ENCODE measurements around the gene SNAPC1. TPM values are rescaled to one million over a fixed set of nuclear protein-coding genes. Genes with fewer than 3 reads are reported as not detected.
"Not testable (repeated sequence)": the region's sequence is repeated elsewhere in the genome, so short reads cannot be mapped to it uniquely, and the experiment has no call there.

Gene SNAPC1
- total RNA-seq, 2 donors from 2014 or later, result 8.8 TPM

GRCh38 chr14:61755382-61755742, 6.9 kb upstream of the SNAPC1 start:
- DNase-seq (ENCODE audit: low spot score); ATAC-seq; H3K27me3 Mint-ChIP-seq; H3K9me3 Mint-ChIP-seq; H3K4me3 Mint-ChIP-seq: not testable (repeated sequence)
- Mint-ChIP-seq H3K36me3 (peaks cover 29% of the 10 kb centered on the region), H3K4me1 (ENCODE audit: low read depth in 2 of 2) (peaks cover 21% of the 10 kb centered on the region in 2 donors), H3K27ac (peak overlapping the region in 1 of 2 donors; percentile 64)

DNA sequence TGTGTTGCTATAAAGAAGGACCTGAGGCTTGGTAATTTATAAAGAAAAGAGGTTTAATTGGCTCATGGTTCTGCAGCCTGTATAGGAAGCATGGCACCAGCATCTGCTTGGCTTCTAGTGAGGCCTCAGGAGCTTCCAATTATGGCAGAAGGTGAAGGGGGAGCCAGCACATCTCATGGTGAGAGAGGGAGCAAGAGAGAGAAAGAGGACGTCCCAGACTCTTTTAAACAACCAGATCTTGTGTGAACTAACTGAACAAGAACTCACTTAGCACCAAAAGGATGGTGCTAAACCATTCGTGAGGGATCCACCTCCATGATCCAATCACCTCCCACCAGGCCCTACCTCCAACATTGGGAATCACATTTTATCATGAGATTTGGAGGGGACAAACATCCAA, 6.1 kb upstream of the SNAPC1 start:
- peaks cover 23% of the 10 kb centered on the region for H3K36me3 Mint-ChIP-seq
- peak overlapping the region in 1 of 2 donors; percentile 64 for H3K27ac Mint-ChIP-seq
- peaks cover 16 to 17% of the 10 kb centered on the region in 2 donors for H3K4me1 Mint-ChIP-seq (ENCODE audit: low read depth in 2 of 2)
- peaks cover 0 to 5% of the 10 kb centered on the region in 2 donors for H3K27me3 Mint-ChIP-seq
- no peak overlapping the region for H3K4me3 Mint-ChIP-seq
- ATAC-seq (no peak), DNase-seq (ENCODE audit: low spot score) (no peak)
- H3K9me3 Mint-ChIP-seq, result no peaks in the 10 kb centered on the region

DNA sequence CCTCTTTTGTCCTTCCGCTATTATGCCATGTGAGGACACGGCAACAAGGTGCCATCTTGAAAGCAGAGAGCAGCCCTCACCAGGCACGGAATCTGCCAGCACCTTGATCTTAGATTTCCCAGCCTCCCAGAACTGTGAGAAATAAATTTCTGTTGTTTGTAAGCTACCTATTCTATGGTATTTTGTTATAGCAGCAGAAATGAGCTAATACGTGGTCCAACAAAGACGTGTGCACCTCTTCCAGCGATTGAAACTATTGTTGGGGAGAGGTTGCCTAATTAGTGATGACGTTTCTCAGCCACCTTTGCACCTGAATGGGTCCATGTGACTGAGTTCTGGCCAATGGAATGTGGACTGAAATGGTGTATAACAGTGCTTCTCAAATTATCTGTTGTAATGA, 2.3 kb upstream of the SNAPC1 start:
- peaks cover 32% of the 10 kb centered on the region in 2 donors for H3K4me1 Mint-ChIP-seq (ENCODE audit: low read depth in 2 of 2)

DNA sequence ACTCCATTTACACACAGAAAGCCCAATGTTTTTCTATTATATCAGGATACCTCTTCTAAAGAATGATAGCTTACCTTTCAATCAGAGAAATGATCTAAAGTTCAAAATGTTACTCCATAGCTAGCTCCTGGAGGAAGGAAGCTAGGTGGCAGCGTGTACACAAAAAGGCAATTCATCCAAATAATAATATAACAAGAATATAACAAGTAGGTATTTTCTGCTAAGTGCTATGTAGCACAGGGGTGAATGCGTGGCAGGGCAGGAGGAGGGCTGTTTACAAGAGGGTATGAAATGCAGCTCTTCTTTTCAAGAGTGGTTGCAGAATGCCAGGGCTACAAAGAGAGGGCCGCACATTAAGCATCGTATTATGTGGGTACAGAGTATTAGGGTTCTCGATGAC, 663 bp upstream of the SNAPC1 start:
- peak overlapping the region; percentile 99 for H3K4me3 Mint-ChIP-seq
- H3K36me3 Mint-ChIP-seq, result no peaks in the 10 kb centered on the region
- peak overlapping the region; percentile 81 to 97 for H3K27ac Mint-ChIP-seq
- H3K4me1 Mint-ChIP-seq (ENCODE audit: low read depth in 2 of 2), result peaks cover 31 to 45% of the 10 kb centered on the region in 2 donors
- DNase-seq (ENCODE audit: low spot score), result no peak
- ATAC-seq, result peak in 1 of 2 donors; percentile 1
- no peaks in the 10 kb centered on the region for H3K9me3 Mint-ChIP-seq
- H3K27me3 Mint-ChIP-seq, result no peaks in the 10 kb centered on the region

More for the DNA sequence above, 2.3 kb upstream of the SNAPC1 start:
- H3K27ac Mint-ChIP-seq, result no peak overlapping the region
- H3K9me3 Mint-ChIP-seq, result no peaks in the 10 kb centered on the region
- no peak for ATAC-seq
- no peak overlapping the region for H3K4me3 Mint-ChIP-seq
- H3K27me3 Mint-ChIP-seq, result peaks cover 0 to 3% of the 10 kb centered on the region in 2 donors
- no peak for DNase-seq (ENCODE audit: low spot score)
- H3K36me3 Mint-ChIP-seq, result peaks cover 1% of the 10 kb centered on the region

GRCh38 chr14:61764342-61765122, 2.3 kb downstream of the SNAPC1 start:
- no peaks in the 10 kb centered on the region for H3K36me3 Mint-ChIP-seq
- peak overlapping the region in 1 of 2 donors; percentile 97 for H3K27ac Mint-ChIP-seq

DNA sequence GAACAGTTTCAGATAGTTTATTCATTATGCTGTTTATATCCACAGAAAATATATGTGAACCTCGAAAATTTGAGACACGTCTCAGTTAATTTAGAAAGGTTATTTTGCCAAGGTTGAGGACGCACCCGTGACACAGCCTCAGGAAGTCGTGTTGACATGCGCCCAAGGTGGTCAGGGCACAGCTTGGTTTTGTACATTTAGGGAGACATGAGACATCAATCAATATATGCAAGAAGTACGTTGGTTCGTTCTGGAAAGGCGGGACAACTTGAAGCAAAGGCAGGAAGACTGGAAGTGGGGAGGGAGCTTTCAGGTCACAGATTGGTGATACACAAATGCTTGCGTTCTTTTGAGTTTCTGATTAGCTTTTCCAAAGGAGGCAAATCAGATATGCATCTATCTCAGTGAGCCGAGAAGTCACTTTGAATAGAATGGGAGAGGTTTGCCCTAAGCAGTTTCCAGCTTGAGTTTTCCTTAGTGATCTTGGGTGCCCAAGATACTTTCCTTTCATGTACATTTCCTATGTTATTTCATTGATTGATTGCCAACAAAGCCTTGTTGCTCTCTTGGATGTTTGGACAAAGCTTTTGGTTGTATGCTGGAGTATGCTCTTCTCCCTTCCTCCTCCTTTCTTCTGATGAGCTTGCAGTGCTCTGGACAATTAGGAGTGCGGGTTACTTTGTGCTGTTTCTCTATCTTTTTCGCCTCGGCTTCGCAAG, 3.2 kb downstream of the SNAPC1 start:
- Mint-ChIP-seq H3K9me3 (no peaks in the 10 kb centered on the region), H3K4me1 (ENCODE audit: low read depth in 2 of 2) (peaks cover 31 to 45% of the 10 kb centered on the region in 2 donors), H3K27me3 (no peaks in the 10 kb centered on the region), H3K36me3 (no peaks in the 10 kb centered on the region), H3K4me3 (peak overlapping the region; percentile 15), H3K27ac (no peak overlapping the region)
- ATAC-seq (no peak), DNase-seq (ENCODE audit: low spot score) (no peak)

More at GRCh38 chr14:61764342-61765122, 2.3 kb downstream of the SNAPC1 start:
- DNase-seq (ENCODE audit: low spot score) (no peak), ATAC-seq (no peak)
- Mint-ChIP-seq H3K9me3 (no peaks in the 10 kb centered on the region), H3K27me3 (no peaks in the 10 kb centered on the region), H3K4me3 (peak overlapping the region; percentile 99), H3K4me1 (ENCODE audit: low read depth in 2 of 2) (peaks cover 31 to 45% of the 10 kb centered on the region in 2 donors)

DNA sequence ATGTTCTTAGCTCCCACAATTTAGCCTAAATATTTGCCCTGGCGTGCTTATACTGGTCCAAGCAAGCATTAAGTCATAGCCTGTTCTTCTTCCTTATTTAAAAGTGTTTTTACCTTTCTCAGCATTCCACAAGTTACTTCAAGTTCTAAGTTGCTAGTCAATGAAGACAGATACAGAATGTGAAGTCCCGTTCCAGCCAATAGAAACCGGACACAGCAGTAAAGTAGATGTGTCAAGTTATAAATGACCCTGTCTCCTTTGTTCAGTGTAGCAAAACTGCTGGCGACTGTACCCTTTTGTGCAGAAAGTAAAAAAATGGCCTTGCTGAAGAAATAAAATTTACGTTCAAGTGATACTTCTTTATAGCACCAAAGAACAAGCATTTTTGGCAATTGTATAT, 3.9 kb downstream of the SNAPC1 start:
- DNase-seq (ENCODE audit: low spot score) (no peak), ATAC-seq (no peak)
- Mint-ChIP-seq H3K4me1 (ENCODE audit: low read depth in 2 of 2) (peaks cover 31 to 45% of the 10 kb centered on the region in 2 donors), H3K27ac (no peak overlapping the region), H3K36me3 (peaks cover under 1% of the 10 kb centered on the region), H3K9me3 (no peaks in the 10 kb centered on the region), H3K27me3 (no peaks in the 10 kb centered on the region), H3K4me3 (no peak overlapping the region)

- peaks cover 11% of the 10 kb centered on the region for H3K36me3 Mint-ChIP-seq
- ATAC-seq, result no peak
These were observed 6.0 kb downstream of the SNAPC1 start for GRCh38 chr14:61768240-61768639.

GRCh38 chr14:61769893-61770292, 7.7 kb downstream of the SNAPC1 start:
- DNase-seq (ENCODE audit: low spot score) (no peak), ATAC-seq (no peak)
- peaks cover 8 to 14% of the 10 kb centered on the region in 2 donors for H3K4me1 Mint-ChIP-seq (ENCODE audit: low read depth in 2 of 2)
- H3K27ac Mint-ChIP-seq, result no peak overlapping the region
- H3K9me3 Mint-ChIP-seq, result no peaks in the 10 kb centered on the region
- no peak overlapping the region for H3K4me3 Mint-ChIP-seq
- peaks cover 11% of the 10 kb centered on the region for H3K36me3 Mint-ChIP-seq
- H3K27me3 Mint-ChIP-seq, result no peaks in the 10 kb centered on the region

More at GRCh38 chr14:61768240-61768639, 6.0 kb downstream of the SNAPC1 start:
- Mint-ChIP-seq H3K27me3 (no peaks in the 10 kb centered on the region), H3K27ac (no peak overlapping the region), H3K9me3 (no peaks in the 10 kb centered on the region), H3K4me1 (ENCODE audit: low read depth in 2 of 2) (peaks cover 18 to 27% of the 10 kb centered on the region in 2 donors), H3K4me3 (no peak overlapping the region)
- DNase-seq (ENCODE audit: low spot score), result no peak

GRCh38 chr14:61774861-61775260, 12.6 kb downstream of the SNAPC1 start:
- Mint-ChIP-seq H3K27ac (no peak overlapping the region), H3K9me3 (no peaks in the 10 kb centered on the region), H3K4me3 (no peak overlapping the region), H3K4me1 (ENCODE audit: low read depth in 2 of 2) (peaks cover under 1 to 4% of the 10 kb centered on the region in 2 donors), H3K36me3 (peaks cover 17% of the 10 kb centered on the region), H3K27me3 (no peaks in the 10 kb centered on the region)
- no peak for ATAC-seq
- no peak for DNase-seq (ENCODE audit: low spot score)

- no peak for DNase-seq (ENCODE audit: low spot score)
- Mint-ChIP-seq H3K27ac (peak overlapping the region in 1 of 2 donors; percentile 31), H3K4me1 (ENCODE audit: low read depth in 2 of 2) (peaks cover 0 to 9% of the 10 kb centered on the region in 2 donors), H3K4me3 (peak overlapping the region; percentile 12), H3K36me3 (peaks cover 32% of the 10 kb centered on the region), H3K9me3 (no peaks in the 10 kb centered on the region), H3K27me3 (no peaks in the 10 kb centered on the region)
- ATAC-seq, result no peak
These were observed 17.9 kb downstream of the SNAPC1 start for GRCh38 chr14:61780125-61780524.

GRCh38 chr14:61797309-61797708, 35.1 kb downstream of the SNAPC1 start:
- DNase-seq (ENCODE audit: low spot score) (no peak), ATAC-seq (no peak)
- H3K27ac Mint-ChIP-seq, result no peak overlapping the region
- no peaks in the 10 kb centered on the region for H3K9me3 Mint-ChIP-seq
- H3K36me3 Mint-ChIP-seq, result no peaks in the 10 kb centered on the region
- H3K4me3 Mint-ChIP-seq, result no peak overlapping the region
- peaks cover 0 to 4% of the 10 kb centered on the region in 2 donors for H3K4me1 Mint-ChIP-seq (ENCODE audit: low read depth in 2 of 2)
- no peaks in the 10 kb centered on the region for H3K27me3 Mint-ChIP-seq

DNA sequence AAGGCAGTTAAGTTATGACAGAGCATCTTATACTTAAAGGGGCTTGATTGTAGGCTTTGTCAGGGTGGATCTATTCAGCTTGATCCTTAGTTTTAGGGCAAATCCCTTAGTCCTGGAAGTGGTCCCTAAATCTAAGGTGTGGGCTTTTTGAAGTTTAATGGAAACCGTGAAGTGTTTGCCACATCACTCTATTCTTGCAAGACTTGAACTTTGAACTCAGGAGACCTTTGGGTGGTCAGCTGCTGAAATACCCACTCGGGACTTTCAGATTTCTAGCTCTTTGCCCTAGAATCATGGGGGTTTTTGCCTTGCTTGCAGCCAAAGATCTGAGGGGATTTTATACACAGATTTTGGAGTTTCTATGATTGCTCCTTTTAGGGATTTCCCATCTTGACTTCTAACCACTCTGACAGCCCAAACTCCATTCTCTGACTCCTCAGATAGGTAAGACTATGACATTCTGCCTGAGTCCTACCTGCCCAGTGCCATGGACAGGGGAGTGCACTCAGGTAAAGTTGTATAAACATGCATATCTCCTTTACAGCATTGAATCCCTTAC, 39.9 kb downstream of the SNAPC1 start:
- no peaks in the 10 kb centered on the region for H3K9me3 Mint-ChIP-seq
- H3K4me3 Mint-ChIP-seq, result no peak overlapping the region
- H3K27ac Mint-ChIP-seq, result no peak overlapping the region
- no peaks in the 10 kb centered on the region for H3K36me3 Mint-ChIP-seq
- H3K4me1 Mint-ChIP-seq (ENCODE audit: low read depth in 2 of 2), result peaks cover 0 to 7% of the 10 kb centered on the region in 2 donors
- DNase-seq (ENCODE audit: low spot score) (no peak), ATAC-seq (peak in 1 of 2 donors; percentile 28)
- H3K27me3 Mint-ChIP-seq, result no peaks in the 10 kb centered on the region

DNA sequence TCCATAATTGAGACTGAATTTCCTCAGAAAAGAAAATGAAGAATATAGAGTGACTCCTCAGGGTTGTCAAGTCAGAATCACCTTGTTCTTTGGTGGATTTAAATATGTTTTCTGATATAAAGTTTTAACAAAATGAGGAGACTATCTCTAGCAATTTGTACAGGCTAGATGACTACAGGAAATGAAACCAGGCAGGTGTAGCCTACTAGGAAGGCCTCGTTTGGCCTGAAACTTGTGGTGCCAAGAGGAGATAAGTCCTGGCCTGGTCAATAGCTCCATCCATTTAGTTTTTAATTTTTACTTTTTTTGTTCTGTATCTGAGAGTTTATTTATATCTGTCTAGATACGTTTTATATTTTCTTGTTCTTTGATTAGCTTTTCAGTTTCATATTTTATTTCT, 41.5 kb downstream of the SNAPC1 start:
- DNase-seq (ENCODE audit: low spot score), result no peak
- Mint-ChIP-seq H3K36me3 (no peaks in the 10 kb centered on the region), H3K4me3 (no peak overlapping the region), H3K27me3 (peaks cover 5 to 8% of the 10 kb centered on the region in 2 donors), H3K27ac (no peak overlapping the region), H3K4me1 (ENCODE audit: low read depth in 2 of 2) (peaks cover 0 to 7% of the 10 kb centered on the region in 2 donors), H3K9me3 (no peaks in the 10 kb centered on the region)
- ATAC-seq, result no peak

All from natural killer cell treated with Interleukin-12 subunit alpha and Interleukin-12 subunit beta and Interleukin-15 and Interleukin-18, amount 100 ng/mL, for 72 hours (primary cell).